NCI-H82 (cell line): Measurements from ENCODE around the gene SLC44A2.

Experiments used
- DNase-seq: peaks from one replicate; lab custom pipeline; 2025; lab: John Stamatoyannopoulos, UW

The SLC44A2 gene

DNA sequence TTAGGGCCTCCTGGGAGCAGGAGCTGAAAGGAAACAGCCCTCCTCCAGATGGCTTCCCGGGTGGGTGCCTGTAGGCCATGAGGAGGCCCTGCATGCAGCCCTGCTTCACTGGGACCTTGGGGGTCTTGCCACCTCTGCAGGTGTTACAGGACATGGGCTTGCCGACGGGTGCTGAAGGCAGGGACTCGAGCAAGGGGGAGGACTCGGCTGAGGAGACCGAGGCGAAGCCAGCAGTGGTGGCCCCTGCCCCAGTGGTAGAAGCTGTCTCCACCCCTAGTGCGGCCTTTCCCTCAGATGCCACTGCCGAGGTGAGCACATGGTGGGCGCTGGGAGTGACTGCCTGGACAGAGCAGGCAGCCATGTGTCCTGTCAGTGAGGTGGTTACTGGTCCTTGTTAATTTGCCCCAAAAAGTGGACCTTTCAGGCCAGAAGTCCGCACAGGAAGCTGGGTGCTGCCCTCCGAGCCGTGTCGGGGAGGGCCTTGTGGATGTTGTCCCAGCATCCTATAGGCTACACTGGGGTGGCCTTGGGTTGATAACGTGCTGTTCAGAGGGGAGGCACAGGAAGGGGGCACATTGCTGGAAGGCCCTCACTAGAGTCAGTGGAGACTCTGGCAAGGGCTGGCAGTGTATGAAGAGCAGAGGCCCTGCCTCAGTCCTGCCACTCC is 57.2 kb downstream of the SLC44A2 start:
- DNase-seq = no peak

DNA sequence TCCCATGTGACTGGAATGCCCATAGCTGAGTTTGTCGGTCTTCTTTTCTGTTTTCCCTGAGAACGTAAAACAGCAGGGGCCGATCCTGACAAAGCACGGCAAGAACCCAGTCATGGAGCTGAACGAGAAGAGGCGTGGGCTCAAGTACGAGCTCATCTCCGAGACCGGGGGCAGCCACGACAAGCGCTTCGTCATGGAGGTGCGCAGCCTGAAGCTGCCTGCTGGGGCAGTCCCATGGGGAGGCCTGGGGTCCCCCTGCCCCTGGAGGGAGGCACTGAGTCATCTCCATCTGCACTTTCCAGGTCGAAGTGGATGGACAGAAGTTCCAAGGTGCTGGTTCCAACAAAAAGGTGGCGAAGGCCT is 57.7 kb downstream of the SLC44A2 start:
- DNase-seq = no peak

GRCh38 chr19:10683582-10683981 is 58.2 kb downstream of the SLC44A2 start:
- no peak for DNase-seq

DNA sequence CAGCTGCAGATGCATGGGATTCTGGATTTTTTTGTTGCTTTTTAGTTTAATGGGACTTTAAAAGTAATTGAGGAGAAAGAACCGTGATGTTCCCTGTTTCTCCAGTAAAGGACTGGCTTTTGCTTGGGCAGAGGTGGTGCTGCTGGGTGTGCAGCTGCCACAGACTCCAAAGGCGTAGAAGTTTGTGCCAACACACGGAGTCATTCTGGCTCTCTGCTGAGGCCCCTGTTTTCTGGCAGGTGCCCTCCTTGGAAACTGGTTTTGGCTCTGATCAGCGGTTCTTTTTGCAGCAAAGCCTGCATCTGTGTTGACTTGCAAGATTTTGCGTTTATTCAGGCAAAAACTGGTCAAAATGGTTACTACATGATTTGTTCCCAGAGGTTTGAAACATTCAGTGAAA is 59.9 kb downstream of the SLC44A2 start:
- no peak for DNase-seq

- no peak for DNase-seq
Measured at GRCh38 chr19:10686193-10686592, 60.8 kb downstream of the SLC44A2 start.

GRCh38 chr19:10686661-10687517 is 61.5 kb downstream of the SLC44A2 start:
- no peak for DNase-seq

DNA sequence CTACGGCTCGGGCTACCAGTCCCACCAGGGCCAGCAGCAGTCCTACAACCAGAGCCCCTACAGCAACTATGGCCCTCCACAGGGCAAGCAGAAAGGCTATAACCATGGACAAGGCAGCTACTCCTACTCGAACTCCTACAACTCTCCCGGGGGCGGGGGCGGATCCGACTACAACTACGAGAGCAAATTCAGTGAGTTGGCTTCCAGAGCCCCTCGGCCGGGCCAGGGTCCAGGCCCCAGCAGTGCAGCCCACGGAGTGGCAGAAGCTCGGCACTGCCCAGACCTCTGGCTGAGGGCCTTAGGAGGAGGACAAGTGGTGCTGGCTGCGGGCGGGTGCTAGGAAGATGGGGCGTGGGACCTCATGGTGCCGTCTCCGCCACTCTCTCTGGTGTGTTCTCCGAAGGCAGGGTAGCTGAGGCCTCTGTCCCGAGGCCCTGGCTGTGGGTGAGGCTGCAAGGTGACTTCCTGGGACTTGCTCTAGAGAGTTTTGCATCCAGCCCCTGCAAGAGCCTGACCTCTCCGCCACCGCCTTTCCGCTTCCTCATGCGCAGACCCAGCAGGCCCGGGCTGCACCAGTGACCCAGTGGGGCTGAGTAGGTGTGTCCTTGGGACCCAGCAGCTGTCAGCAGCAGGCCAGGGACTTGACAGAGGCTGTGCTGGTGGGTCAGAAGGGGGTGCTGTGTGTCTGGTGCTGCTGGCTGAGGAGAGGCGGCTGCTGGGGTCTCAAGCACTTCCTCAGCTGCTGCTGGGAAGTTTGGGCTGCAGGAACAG is 62.4 kb downstream of the SLC44A2 start:
- DNase-seq = no peak

DNA sequence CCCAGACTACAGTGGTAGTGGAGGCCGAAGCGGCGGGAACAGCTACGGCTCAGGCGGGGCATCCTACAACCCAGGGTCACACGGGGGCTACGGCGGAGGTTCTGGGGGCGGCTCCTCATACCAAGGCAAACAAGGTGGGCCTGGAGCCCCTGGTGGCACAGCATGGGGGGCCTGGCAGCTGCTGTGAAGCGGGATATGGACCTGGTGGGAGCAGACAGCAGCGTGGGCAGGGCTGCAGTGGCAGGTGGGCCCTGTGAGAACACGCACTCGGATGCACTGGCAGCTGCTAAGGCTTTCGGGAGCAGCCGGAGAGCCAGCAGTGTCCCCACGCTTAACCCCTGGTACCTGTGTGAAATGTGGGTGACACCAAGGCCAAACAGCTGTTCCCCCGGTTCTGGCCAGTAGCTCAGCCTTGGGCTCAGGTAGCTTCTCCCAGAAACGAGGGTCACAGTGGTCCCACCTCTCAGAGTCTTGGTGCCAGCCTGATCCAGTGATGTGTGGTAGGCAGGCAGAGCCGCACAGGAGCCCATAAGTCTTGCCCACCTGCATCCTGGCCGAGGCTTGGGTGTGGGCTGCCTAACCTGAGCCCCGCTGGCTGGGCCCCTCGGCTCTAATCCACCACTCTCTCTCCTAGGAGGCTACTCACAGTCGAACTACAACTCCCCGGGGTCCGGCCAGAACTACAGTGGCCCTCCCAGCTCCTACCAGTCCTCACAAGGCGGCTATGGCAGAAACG is 63.4 kb downstream of the SLC44A2 start:
- no peak for DNase-seq

GRCh38 chr19:10690341-10690781 is 65.0 kb downstream of the SLC44A2 start:
- DNase-seq = no peak

DNA sequence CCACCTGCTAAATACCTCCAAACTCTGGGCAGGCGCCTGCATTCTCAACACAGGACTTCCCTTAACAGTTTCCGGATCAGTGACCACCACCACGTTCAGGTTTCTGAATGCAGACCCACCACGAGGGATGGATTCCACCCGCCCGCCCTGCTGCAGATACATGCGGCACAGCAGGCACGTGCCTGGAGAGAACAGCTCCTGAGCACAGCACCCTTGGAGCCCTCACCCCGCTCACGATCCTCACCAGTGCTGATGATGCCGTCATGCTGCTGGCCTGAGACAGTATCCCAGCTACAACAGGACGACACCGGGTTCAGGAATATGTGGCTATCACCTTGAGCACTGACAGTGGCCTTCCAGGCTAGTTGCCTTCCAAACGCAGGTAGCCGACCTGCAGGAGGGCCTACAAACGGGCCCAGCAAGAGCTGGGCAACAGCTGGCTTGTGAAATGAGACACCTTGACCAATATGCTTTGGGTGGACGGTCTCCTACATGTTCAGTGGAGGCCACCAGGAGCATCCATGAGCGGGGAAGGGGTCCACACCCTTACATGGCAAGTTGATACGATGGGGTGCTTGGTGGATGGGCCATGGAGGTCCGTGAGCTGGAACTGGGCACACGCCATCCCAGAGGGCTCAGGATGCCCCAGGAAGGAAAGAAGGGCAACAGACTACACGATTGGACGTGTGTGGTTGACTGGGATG is 66.0 kb downstream of the SLC44A2 start:
- no peak for DNase-seq

- DNase-seq = no peak
Measured at GRCh38 chr19:10691883-10692282, 66.5 kb downstream of the SLC44A2 start.

DNA sequence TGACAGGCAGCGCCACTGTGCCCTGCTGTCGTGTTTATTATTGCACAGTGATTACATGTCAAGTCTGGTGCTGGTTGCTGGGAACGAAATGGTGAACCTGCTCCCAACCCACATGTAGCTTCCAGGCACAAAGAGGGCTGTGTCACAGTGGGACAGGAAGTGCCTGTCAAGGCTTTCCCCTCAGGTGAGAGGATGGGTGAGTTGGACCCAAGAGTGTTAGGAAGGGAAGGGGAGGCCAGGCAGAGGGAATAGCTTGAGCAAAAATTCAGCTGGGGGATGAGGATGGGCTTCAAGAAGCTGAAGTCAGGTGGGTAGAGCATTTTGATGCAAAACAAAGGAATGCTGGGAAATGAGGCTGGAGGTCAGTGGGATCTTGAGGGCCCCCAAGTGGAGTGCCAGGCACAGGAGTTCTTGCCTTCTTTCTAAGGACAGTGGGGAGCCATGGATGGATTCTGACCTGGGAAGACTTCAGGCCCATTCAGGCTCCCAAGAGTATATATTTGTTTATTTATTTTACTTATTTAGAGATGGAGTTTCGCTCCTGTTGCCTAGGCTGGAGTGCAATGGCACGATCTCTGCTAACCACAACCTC is 67.4 kb downstream of the SLC44A2 start:
- peak; percentile 42 for DNase-seq
